Limb (tissue), 2 donors: ENCODE data around the gene ZMYND19.
"Not testable (repeated sequence)": the region's sequence is repeated elsewhere in the genome, so short reads cannot be mapped to it uniquely, and the experiment has no call there.

Source experiments
- DNase-seq, 2 donors: peaks; one replicate each; pipeline ENCODE4 v3.0.0-alpha.2; 2016; ENCODE audit errors: extremely low spot score in 2 of 2

ZMYND19 gene

GRCh38 chr9:137532891-137533468, 57.3 kb downstream of the ZMYND19 start:
- DNase-seq = not testable (repeated sequence)
